ENCODE data around the gene NOD1.
"Not testable (repeated sequence)": the region's sequence is repeated elsewhere in the genome, so short reads cannot be mapped to it uniquely, and the experiment has no call there.

NOD1 gene

DNA sequence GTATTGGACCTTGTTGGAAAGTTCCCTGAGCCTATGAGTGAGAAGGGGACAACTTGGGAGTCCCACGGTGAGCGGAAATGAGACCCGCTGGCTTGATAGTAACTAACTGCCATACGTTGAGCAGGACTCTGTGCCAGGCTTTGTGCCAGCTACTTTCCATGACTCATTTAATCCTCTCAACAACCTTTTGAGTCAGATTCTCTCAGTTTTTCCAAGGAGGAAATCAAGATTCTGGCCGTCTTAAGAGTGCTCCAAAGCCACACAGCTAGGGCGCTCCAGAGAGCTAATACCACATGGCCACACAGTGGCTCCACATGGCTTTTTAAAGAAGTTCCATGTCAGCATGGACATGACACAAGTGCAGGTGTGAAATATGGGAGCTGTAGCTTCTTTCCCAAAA lies 55.7 kb downstream of the NOD1 start:
- no peak overlapping the region for H3K4me3 ChIP-seq (ENCODE audit: low read depth, low read length)
- DNase-seq (ENCODE audit: low read depth) = no peak
- no peak for TF ChIP-seq CTCF (IDR thresholded peaks at IDR 0.05; ENCODE audit: low read depth, low read length, missing control alignments)
- in situ Hi-C loops (cut with HindIII; ENCODE audit: low sequenced_read_pairs) = no loop called here

- DNase-seq (ENCODE audit: low read depth) = no peak
- TF ChIP-seq CTCF (IDR thresholded peaks at IDR 0.05; ENCODE audit: low read depth, low read length, missing control alignments) = no peak
- no peak overlapping the region for H3K4me3 ChIP-seq (ENCODE audit: low read depth, low read length)
- in situ Hi-C loops (cut with HindIII; ENCODE audit: low sequenced_read_pairs) = no loop called here
These were observed 56.9 kb downstream of the NOD1 start for GRCh38 chr7:30421647-30422196.

- no peak overlapping the region for H3K4me3 ChIP-seq (ENCODE audit: low read depth, low read length)
- in situ Hi-C loops (cut with HindIII; ENCODE audit: low sequenced_read_pairs) = no loop called here
- no peak for DNase-seq (ENCODE audit: low read depth)
- TF ChIP-seq CTCF (IDR thresholded peaks at IDR 0.05; ENCODE audit: low read depth, low read length, missing control alignments) = no peak
These were observed 57.9 kb downstream of the NOD1 start for GRCh38 chr7:30420662-30421061.

DNA sequence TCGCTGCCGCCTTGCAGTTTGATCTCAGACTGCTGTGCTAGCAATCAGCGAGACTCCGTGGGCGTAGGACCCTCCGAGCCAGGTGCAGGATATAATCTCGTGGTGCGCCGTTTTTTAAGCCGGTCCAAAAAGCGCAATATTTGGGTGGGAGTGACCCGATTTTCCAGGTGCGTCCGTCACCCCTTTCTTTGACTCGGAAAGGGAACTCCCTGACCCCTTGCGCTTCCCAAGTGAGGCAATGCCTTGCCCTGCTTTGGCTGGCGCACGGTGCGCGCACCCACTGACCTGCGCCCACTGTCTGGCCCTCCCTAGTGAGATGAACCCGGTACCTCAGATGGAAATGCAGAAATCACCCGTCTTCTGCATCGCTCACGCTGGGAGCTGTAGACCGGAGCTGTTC lies 58.5 kb downstream of the NOD1 start:
- H3K4me3 ChIP-seq (ENCODE audit: low read depth, low read length); DNase-seq (ENCODE audit: low read depth); in situ Hi-C loops (cut with HindIII; ENCODE audit: low sequenced_read_pairs): not testable (repeated sequence)

GRCh38 chr7:30413864-30414263 lies 64.7 kb downstream of the NOD1 start:
- DNase-seq (ENCODE audit: low read depth) = no peak
- no peak for TF ChIP-seq CTCF (IDR thresholded peaks at IDR 0.05; ENCODE audit: low read depth, low read length, missing control alignments)
- H3K4me3 ChIP-seq (ENCODE audit: low read depth, low read length) = no peak overlapping the region
- in situ Hi-C loops (cut with HindIII; ENCODE audit: low sequenced_read_pairs) = no loop called here

GRCh38 chr7:30412782-30413504 lies 65.6 kb downstream of the NOD1 start:
- in situ Hi-C loops (cut with HindIII; ENCODE audit: low sequenced_read_pairs) = no loop called here
- peak; percentile 54 for TF ChIP-seq CTCF (IDR thresholded peaks at IDR 0.05; ENCODE audit: low read depth, low read length, missing control alignments)
- H3K4me3 ChIP-seq (ENCODE audit: low read depth, low read length) = no peak overlapping the region
- peak; percentile 85 for DNase-seq (ENCODE audit: low read depth)

DNA sequence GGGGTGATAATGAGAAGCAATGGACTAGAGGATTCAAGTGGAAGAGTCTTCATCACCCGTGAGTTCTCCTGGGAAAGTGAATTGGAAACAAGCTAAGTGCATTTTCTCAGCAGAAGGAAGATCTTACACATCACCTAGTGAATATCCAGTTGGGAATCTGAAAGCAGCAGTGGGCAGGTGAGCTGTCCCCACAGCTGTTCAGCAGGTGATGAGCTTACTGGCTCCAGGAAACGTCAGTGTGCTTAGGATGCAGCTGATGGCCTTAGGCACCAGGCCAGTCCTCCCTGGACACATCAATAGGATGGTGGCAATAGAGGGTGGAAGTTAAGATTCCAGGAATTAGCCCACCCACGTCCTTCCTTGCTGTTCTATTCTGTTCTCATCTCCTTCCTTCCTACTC lies 66.7 kb downstream of the NOD1 start:
- no peak overlapping the region for H3K4me3 ChIP-seq (ENCODE audit: low read depth, low read length)
- no peak for DNase-seq (ENCODE audit: low read depth)
- in situ Hi-C loops (cut with HindIII; ENCODE audit: low sequenced_read_pairs) = no loop called here
- TF ChIP-seq CTCF (IDR thresholded peaks at IDR 0.05; ENCODE audit: low read depth, low read length, missing control alignments) = no peak

Measured in astrocyte of the cerebellum (primary cell).